Measurements from ENCODE around the gene C4orf50. TPM values are rescaled to one million over a fixed set of nuclear protein-coding genes. Genes with fewer than 3 reads are reported as not detected.
"Not testable (repeated sequence)": the region's sequence is repeated elsewhere in the genome, so short reads cannot be mapped to it uniquely, and the experiment has no call there.

The C4orf50 gene
- total RNA-seq, 1 donor from 2014 or later, result 0.09 TPM

GRCh38 chr4:5865896-5866599, 152.2 kb downstream of the C4orf50 start:
- intact Hi-C loops (cut with DNase I), result no loop called here

GRCh38 chr4:5863461-5864113, 154.6 kb downstream of the C4orf50 start:
- DNase-seq (no peak), ATAC-seq (no peak)
- Histone ChIP-seq H3K27me3 (ENCODE audit: low read depth) (peaks cover 7% of the 10 kb centered on the region), H3K4me3 (no peak overlapping the region), H3K9me3 (no peaks in the 10 kb centered on the region), H3K27ac (no peak overlapping the region), H3K4me1 (no peaks in the 10 kb centered on the region), H3K36me3 (no peaks in the 10 kb centered on the region)
- intact Hi-C loops (cut with DNase I), result no loop called here
- no peak for TF ChIP-seq CTCF (IDR thresholded peaks at IDR 0.05)

More at GRCh38 chr4:5865896-5866599, 152.2 kb downstream of the C4orf50 start:
- Histone ChIP-seq H3K27ac (no peak overlapping the region), H3K4me3 (no peak overlapping the region), H3K27me3 (ENCODE audit: low read depth) (peaks cover 7% of the 10 kb centered on the region), H3K9me3 (no peaks in the 10 kb centered on the region), H3K4me1 (no peaks in the 10 kb centered on the region), H3K36me3 (no peaks in the 10 kb centered on the region)
- no peak for DNase-seq
- no peak for TF ChIP-seq CTCF (IDR thresholded peaks at IDR 0.05)
- no peak for ATAC-seq

GRCh38 chr4:5858020-5858769, 160.0 kb downstream of the C4orf50 start:
- TF ChIP-seq CTCF (IDR thresholded peaks at IDR 0.05), result no peak
- no peaks in the 10 kb centered on the region for H3K9me3 ChIP-seq
- no peak for DNase-seq
- peaks cover 2% of the 10 kb centered on the region for H3K27me3 ChIP-seq (ENCODE audit: low read depth)
- intact Hi-C loops (cut with DNase I), result no loop called here
- no peaks in the 10 kb centered on the region for H3K4me1 ChIP-seq
- no peaks in the 10 kb centered on the region for H3K36me3 ChIP-seq
- H3K27ac ChIP-seq, result no peak overlapping the region
- no peak overlapping the region for H3K4me3 ChIP-seq
- no peak for ATAC-seq

GRCh38 chr4:5857199-5857598, 161.0 kb downstream of the C4orf50 start:
- no peaks in the 10 kb centered on the region for H3K27me3 ChIP-seq (ENCODE audit: low read depth)
- TF ChIP-seq CTCF (IDR thresholded peaks at IDR 0.05), result no peak
- no peak for DNase-seq
- H3K27ac ChIP-seq, result no peak overlapping the region
- no peak for ATAC-seq
- H3K4me3 ChIP-seq, result no peak overlapping the region
- intact Hi-C loops (cut with DNase I), result no loop called here
- H3K9me3 ChIP-seq, result no peaks in the 10 kb centered on the region
- no peaks in the 10 kb centered on the region for H3K36me3 ChIP-seq
- no peaks in the 10 kb centered on the region for H3K4me1 ChIP-seq

GRCh38 chr4:5856362-5856761, 161.9 kb downstream of the C4orf50 start:
- intact Hi-C loops (cut with DNase I); H3K4me3 ChIP-seq: not testable (repeated sequence)

More at GRCh38 chr4:5856362-5856761, 161.9 kb downstream of the C4orf50 start:
- not testable (repeated sequence) for DNase-seq; ATAC-seq; H3K27ac ChIP-seq; H3K4me1 ChIP-seq; H3K9me3 ChIP-seq; H3K27me3 ChIP-seq (ENCODE audit: low read depth); H3K36me3 ChIP-seq
